HL-60 (cell line): Measurements from ENCODE around the gene FGF3.

Source experiments
- DNase-seq, 2 experiments: peaks; one replicate each; pipeline ENCODE4 v3.0.0-alpha.2; 2010 to 2020; ENCODE audit warnings: low read depth in 1 of 2, low spot score in 1 of 2
- H3K27ac ChIP-seq: fragments of 250-450 bp; sonication (Bioruptor Pico); replicated peaks from 2 replicates; pipeline ENCODE4 v1.5.1; 2020; ENCODE audit warnings: mild to moderate bottlenecking, moderate library complexity
- H3K27me3 ChIP-seq: fragments of 250-450 bp; sonication (Bioruptor Pico); 2 replicates; pipeline ENCODE4 v1.5.1; 2021; ENCODE audit warnings: mild to moderate bottlenecking, moderate library complexity; ENCODE audit not compliant: insufficient read depth, poor library complexity, severe bottlenecking
- H3K4me3 ChIP-seq: replicated peaks from 2 replicates; pipeline ENCODE4 v1.5.1; 2011; ENCODE audit warnings: mild to moderate bottlenecking, control low read depth, low read length; ENCODE audit not compliant: insufficient read depth
- GABPA ChIP-seq: IDR thresholded peaks from 2 replicates; pipeline ENCODE4 v1.6.1; 2012; ENCODE audit warnings: low read depth
- POLR2AphosphoS5 ChIP-seq: IDR thresholded peaks from 2 replicates; pipeline ENCODE4 v1.6.1; 2012; ENCODE audit warnings: low read depth
- SPI1 ChIP-seq: IDR thresholded peaks from 2 replicates; pipeline ENCODE4 v1.6.1; 2012; ENCODE audit warnings: low read depth, mild to moderate bottlenecking, borderline replicate concordance
- TF ChIP-seq, protein P1 (sequence below): IDR thresholded peaks from one replicate; pipeline ENCODE4 v1.5.1; 2011; ENCODE audit warnings: low read length, control low read depth, inconsistent platforms; ENCODE audit not compliant: insufficient read depth
- TF ChIP-seq, protein P2 (sequence below): IDR thresholded peaks from 2 replicates; pipeline ENCODE4 v1.6.1; 2012; ENCODE audit warnings: low read depth; ENCODE audit not compliant: insufficient replicate concordance

FGF3 gene

DNA sequence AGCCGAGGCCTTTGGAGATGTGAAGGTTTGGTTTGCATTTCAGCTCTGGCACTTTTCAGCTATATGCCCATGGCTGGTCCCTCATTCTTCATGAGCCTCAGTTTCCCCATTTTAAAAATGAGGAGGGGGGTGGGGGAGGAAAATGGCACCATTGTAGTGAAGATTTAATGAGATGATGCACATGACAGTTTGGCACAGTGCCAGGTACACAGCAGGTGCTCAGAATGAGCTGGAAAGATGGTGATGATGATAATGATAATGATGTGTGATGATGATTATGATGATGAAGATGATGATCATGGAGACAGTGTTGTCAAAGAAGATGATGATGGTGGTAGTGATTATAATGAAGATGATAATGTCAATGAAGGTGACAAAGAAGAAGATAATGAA lies 24.3 kb upstream of the FGF3 start:
- no peak overlapping the region for H3K27ac ChIP-seq
- TF ChIP-seq SPI1 = no peak
- no peak for TF ChIP-seq POLR2AphosphoS5
- TF ChIP-seq, protein P1, sequence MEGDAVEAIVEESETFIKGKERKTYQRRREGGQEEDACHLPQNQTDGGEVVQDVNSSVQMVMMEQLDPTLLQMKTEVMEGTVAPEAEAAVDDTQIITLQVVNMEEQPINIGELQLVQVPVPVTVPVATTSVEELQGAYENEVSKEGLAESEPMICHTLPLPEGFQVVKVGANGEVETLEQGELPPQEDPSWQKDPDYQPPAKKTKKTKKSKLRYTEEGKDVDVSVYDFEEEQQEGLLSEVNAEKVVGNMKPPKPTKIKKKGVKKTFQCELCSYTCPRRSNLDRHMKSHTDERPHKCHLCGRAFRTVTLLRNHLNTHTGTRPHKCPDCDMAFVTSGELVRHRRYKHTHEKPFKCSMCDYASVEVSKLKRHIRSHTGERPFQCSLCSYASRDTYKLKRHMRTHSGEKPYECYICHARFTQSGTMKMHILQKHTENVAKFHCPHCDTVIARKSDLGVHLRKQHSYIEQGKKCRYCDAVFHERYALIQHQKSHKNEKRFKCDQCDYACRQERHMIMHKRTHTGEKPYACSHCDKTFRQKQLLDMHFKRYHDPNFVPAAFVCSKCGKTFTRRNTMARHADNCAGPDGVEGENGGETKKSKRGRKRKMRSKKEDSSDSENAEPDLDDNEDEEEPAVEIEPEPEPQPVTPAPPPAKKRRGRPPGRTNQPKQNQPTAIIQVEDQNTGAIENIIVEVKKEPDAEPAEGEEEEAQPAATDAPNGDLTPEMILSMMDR = no peak
- no peak for TF ChIP-seq GABPA
- TF ChIP-seq, protein P2, sequence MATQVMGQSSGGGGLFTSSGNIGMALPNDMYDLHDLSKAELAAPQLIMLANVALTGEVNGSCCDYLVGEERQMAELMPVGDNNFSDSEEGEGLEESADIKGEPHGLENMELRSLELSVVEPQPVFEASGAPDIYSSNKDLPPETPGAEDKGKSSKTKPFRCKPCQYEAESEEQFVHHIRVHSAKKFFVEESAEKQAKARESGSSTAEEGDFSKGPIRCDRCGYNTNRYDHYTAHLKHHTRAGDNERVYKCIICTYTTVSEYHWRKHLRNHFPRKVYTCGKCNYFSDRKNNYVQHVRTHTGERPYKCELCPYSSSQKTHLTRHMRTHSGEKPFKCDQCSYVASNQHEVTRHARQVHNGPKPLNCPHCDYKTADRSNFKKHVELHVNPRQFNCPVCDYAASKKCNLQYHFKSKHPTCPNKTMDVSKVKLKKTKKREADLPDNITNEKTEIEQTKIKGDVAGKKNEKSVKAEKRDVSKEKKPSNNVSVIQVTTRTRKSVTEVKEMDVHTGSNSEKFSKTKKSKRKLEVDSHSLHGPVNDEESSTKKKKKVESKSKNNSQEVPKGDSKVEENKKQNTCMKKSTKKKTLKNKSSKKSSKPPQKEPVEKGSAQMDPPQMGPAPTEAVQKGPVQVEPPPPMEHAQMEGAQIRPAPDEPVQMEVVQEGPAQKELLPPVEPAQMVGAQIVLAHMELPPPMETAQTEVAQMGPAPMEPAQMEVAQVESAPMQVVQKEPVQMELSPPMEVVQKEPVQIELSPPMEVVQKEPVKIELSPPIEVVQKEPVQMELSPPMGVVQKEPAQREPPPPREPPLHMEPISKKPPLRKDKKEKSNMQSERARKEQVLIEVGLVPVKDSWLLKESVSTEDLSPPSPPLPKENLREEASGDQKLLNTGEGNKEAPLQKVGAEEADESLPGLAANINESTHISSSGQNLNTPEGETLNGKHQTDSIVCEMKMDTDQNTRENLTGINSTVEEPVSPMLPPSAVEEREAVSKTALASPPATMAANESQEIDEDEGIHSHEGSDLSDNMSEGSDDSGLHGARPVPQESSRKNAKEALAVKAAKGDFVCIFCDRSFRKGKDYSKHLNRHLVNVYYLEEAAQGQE = no peak
- DNase-seq = no peak
- H3K4me3 ChIP-seq = no peak overlapping the region
- no peaks in the 10 kb centered on the region for H3K27me3 ChIP-seq

DNA sequence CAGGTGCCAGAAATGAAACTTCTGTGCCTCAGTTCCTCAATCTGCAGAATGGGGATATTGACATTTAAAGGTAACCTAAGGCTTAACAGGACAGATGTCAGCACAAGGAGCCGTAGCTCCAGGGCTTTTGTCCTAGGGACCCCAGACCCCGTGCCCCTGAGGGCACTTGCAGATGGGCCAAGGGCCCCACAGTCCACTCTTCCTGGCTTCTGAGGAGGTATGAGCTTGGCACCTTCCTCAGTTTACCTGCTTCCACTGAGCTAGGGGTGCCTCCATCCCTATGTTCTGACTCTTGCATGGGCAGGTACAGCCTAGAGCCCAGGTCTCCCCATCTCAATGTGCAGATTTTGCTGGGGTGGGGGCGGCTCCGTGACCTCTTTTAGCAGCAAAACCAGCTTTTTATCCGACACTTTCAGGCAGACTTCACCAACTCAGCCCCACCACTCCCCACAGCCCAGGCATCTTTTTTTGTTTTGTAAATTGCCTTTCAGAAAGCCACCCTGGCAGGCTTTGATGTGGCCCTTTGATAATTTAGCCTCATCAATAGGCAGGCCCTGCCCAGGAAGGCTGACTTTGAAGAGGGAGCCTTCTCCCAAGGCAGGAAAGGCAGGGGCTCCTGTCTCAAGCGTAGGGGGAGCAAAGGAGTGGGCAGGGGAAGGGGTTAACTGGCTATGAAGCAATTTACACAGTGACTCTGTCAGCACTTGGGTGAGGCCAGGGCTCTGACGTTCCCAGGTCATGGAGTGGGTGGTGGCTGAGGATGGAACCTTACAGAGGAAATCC lies 23.7 kb upstream of the FGF3 start:
- no peak overlapping the region for H3K4me3 ChIP-seq
- DNase-seq = no peak
- TF ChIP-seq, protein P2 = no peak
- TF ChIP-seq POLR2AphosphoS5 = no peak
- TF ChIP-seq GABPA = no peak
- TF ChIP-seq, protein P1 = no peak
- TF ChIP-seq SPI1 = no peak
- no peaks in the 10 kb centered on the region for H3K27me3 ChIP-seq
- H3K27ac ChIP-seq = no peak overlapping the region

DNA sequence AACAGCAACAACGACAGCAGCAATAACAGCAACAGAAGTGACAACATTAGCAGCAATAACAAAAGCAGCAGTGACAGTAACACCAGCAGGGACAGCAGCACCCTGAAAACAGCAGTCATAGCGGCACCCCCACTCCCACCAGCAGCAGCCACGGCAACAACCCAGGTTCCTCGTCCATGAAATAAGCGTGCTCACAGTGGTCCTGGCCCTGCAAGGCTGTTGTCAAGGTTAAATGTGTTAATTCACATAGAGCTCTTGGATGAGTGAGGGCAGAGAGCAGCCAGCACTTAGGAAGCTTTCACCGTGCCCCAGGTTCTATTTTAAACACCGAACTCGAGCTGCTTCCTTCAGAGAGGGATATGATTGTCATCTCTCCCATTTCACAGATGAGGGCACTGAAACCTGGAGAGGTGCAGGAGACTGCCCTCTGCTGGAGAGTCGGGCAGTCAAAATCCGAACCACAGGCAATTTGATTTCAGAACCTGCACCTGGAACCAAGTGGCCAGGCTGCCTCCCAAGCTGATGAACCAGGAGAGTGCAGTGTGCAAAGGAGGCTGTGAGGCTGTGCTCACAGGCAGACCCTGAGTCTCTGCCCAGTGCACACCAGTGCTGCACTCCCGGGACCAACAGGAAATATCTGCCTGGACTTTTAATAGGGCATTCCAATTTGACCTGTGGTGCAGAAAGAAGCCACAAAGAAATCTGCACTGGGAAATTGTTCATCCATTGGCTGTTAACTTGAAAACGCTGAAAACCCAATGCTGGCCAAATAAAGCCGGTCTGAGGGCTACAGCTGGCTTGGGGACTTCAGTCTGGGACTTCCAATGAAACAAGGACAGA lies 22.9 kb upstream of the FGF3 start:
- Histone ChIP-seq H3K27me3 (no peaks in the 10 kb centered on the region), H3K4me3 (no peak overlapping the region), H3K27ac (no peak overlapping the region)
- TF ChIP-seq, protein P1 = no peak
- TF ChIP-seq POLR2AphosphoS5 (no peak), GABPA (no peak), SPI1 (no peak)
- TF ChIP-seq, protein P2 = no peak
- DNase-seq = no peak
